ENCODE results near the gene DHX35. TPM values are rescaled to one million over a fixed set of nuclear protein-coding genes. Genes with fewer than 3 reads are reported as not detected.

Gene DHX35
- total RNA-seq, 1 donor from 2014 or later, result 14.0 TPM

- H3K36me3 Mint-ChIP-seq, result peaks cover 21% of the 10 kb centered on the region
- no peak for DNase-seq (ENCODE audit: extremely low spot score, unreplicated experiment)
Observed at GRCh38 chr20:38940644-38941043, 21.5 kb upstream of the DHX35 start.

GRCh38 chr20:38941726-38942389 is 20.3 kb upstream of the DHX35 start:
- no peak for DNase-seq (ENCODE audit: extremely low spot score, unreplicated experiment)
- H3K4me1 Mint-ChIP-seq (ENCODE audit: unreplicated experiment), result peaks cover 11% of the 10 kb centered on the region
- H3K4me3 Mint-ChIP-seq, result no peak overlapping the region
- no peak overlapping the region for H3K27ac Mint-ChIP-seq
- no peaks in the 10 kb centered on the region for H3K27me3 Mint-ChIP-seq
- TF ChIP-seq CTCF (conservative IDR thresholded peaks at IDR 0.05), result no peak
- H3K9me3 Mint-ChIP-seq, result no peaks in the 10 kb centered on the region
- peaks cover 26% of the 10 kb centered on the region for H3K36me3 Mint-ChIP-seq

More at GRCh38 chr20:38940644-38941043, 21.5 kb upstream of the DHX35 start:
- Mint-ChIP-seq H3K4me1 (ENCODE audit: unreplicated experiment) (peaks cover 5% of the 10 kb centered on the region), H3K9me3 (no peaks in the 10 kb centered on the region), H3K27ac (no peak overlapping the region), H3K27me3 (no peaks in the 10 kb centered on the region), H3K4me3 (no peak overlapping the region)
- no peak for TF ChIP-seq CTCF (conservative IDR thresholded peaks at IDR 0.05)

GRCh38 chr20:38945012-38945411 is 17.1 kb upstream of the DHX35 start:
- peaks cover 20% of the 10 kb centered on the region for H3K36me3 Mint-ChIP-seq
- no peak for TF ChIP-seq CTCF (conservative IDR thresholded peaks at IDR 0.05)
- H3K4me1 Mint-ChIP-seq (ENCODE audit: unreplicated experiment), result peaks cover 8% of the 10 kb centered on the region

GRCh38 chr20:38946836-38947235 is 15.3 kb upstream of the DHX35 start:
- Mint-ChIP-seq H3K4me1 (ENCODE audit: unreplicated experiment) (peaks cover 8% of the 10 kb centered on the region), H3K4me3 (no peak overlapping the region), H3K27ac (no peak overlapping the region), H3K9me3 (no peaks in the 10 kb centered on the region), H3K36me3 (peaks cover 25% of the 10 kb centered on the region), H3K27me3 (no peaks in the 10 kb centered on the region)
- no peak for DNase-seq (ENCODE audit: extremely low spot score, unreplicated experiment)
- no peak for TF ChIP-seq CTCF (conservative IDR thresholded peaks at IDR 0.05)

More at GRCh38 chr20:38945012-38945411, 17.1 kb upstream of the DHX35 start:
- Mint-ChIP-seq H3K4me3 (no peak overlapping the region), H3K27me3 (no peaks in the 10 kb centered on the region), H3K9me3 (no peaks in the 10 kb centered on the region), H3K27ac (no peak overlapping the region)
- DNase-seq (ENCODE audit: extremely low spot score, unreplicated experiment), result no peak

GRCh38 chr20:38947931-38948362 is 14.2 kb upstream of the DHX35 start:
- Mint-ChIP-seq H3K9me3 (no peaks in the 10 kb centered on the region), H3K4me3 (peak overlapping the region; percentile 12), H3K4me1 (ENCODE audit: unreplicated experiment) (peaks cover 8% of the 10 kb centered on the region), H3K27me3 (no peaks in the 10 kb centered on the region), H3K36me3 (peaks cover 25% of the 10 kb centered on the region), H3K27ac (peak overlapping the region; percentile 32)
- no peak for TF ChIP-seq CTCF (conservative IDR thresholded peaks at IDR 0.05)
- DNase-seq (ENCODE audit: extremely low spot score, unreplicated experiment), result no peak

All from type B pancreatic cell (in vitro differentiated cells).